Measurements from ENCODE around the gene ADGRA1. TPM values are rescaled to one million over a fixed set of nuclear protein-coding genes. Genes with fewer than 3 reads are reported as not detected.

ADGRA1 gene
- total RNA-seq, 1 experiment from 2014 or later, result not detected

DNA sequence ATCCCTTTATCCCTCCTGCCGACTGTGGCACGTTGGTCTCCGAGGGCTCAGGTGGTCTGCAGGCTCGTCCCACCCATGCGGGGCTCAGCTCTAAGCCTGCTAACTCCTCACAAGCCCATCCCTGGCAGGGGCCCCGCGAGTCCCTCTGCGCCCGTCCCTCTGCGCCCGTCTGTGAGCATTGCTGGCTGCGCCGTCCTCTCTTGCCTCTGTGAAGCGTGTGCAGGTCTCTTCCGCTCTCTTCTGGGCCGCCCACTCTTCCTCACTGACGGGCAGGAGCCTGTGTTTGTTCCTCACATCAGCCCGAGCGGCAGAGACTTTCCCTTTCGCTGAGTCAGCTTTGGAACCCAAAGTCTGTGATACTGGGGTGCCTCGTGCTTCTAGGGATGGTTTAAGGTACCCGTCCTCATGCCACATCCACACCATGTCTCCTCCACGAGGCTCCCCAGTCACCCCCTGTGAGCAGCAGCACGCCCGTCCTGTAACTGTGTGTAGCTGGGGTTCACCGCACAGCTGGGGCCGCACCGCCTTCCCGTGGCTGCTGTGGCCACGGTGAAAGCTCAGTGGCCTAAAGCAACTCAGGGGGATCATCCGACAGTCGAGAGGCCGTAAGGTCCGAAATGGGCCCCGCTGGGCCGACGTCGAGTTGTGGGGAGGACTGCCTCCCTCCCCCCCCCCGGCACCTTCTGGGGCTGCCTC lies 35.5 kb downstream of the ADGRA1 start:
- ChIA-PET POLR2A (ENCODE audit: unreplicated experiment) (no interaction called here), CTCF (interaction anchor here (1.2 kb wide), 1 partner anchor 185 kb away, joined by 3 read pairs; no protein-coding TSS in a partner anchor)
- ATAC-seq, result no peak
- Histone ChIP-seq H3K27ac (ENCODE audit: low read length) (no peak overlapping the region), H3K4me3 (ENCODE audit: low read length) (no peak overlapping the region), H3K79me2 (ENCODE audit: low read length) (no peaks in the 10 kb centered on the region), H3F3A (ENCODE audit: low read length, unreplicated experiment) (no peaks in the 10 kb centered on the region), H3K9me3 (ENCODE audit: low read length) (no peaks in the 10 kb centered on the region), H4K20me1 (ENCODE audit: low read length) (no peaks in the 10 kb centered on the region), H3K27me3 (ENCODE audit: low read length) (peaks cover 17% of the 10 kb centered on the region), H3K36me3 (ENCODE audit: low read depth, low read length) (no peaks in the 10 kb centered on the region), H3K4me1 (ENCODE audit: insufficient read depth, low read length) (no peaks in the 10 kb centered on the region), H2AFZ (ENCODE audit: low read length) (no peak overlapping the region), H3K4me2 (ENCODE audit: low read length) (no peak overlapping the region), H3K9ac (ENCODE audit: low read length) (no peak overlapping the region), H3K9me2 (replicated peaks; ENCODE audit: low read length) (no peaks in the 10 kb centered on the region)
- TF ChIP-seq EZH2 (IDR thresholded peaks at IDR 0.05; ENCODE audit: low read length, unreplicated experiment), result no peak
- TF ChIP-seq, protein P1, sequence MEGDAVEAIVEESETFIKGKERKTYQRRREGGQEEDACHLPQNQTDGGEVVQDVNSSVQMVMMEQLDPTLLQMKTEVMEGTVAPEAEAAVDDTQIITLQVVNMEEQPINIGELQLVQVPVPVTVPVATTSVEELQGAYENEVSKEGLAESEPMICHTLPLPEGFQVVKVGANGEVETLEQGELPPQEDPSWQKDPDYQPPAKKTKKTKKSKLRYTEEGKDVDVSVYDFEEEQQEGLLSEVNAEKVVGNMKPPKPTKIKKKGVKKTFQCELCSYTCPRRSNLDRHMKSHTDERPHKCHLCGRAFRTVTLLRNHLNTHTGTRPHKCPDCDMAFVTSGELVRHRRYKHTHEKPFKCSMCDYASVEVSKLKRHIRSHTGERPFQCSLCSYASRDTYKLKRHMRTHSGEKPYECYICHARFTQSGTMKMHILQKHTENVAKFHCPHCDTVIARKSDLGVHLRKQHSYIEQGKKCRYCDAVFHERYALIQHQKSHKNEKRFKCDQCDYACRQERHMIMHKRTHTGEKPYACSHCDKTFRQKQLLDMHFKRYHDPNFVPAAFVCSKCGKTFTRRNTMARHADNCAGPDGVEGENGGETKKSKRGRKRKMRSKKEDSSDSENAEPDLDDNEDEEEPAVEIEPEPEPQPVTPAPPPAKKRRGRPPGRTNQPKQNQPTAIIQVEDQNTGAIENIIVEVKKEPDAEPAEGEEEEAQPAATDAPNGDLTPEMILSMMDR (conservative IDR thresholded peaks at IDR 0.05; ENCODE audit: low read depth, low read length), result no peak
- no peak for TF ChIP-seq EZH2phosphoT487 (IDR thresholded peaks at IDR 0.05; ENCODE audit: borderline replicate concordance, low read length)
- no peak for DNase-seq
- no TSS peak for BruUV-seq (replicated peaks)
- intact Hi-C loops (cut with micrococcal nuclease), result loop anchor here (10.0 kb wide), 1 partner anchor 288 kb away; no protein-coding TSS in a partner anchor

GRCh38 chr10:133123746-133124356 lies 36.1 kb downstream of the ADGRA1 start:
- H3K36me3 ChIP-seq (ENCODE audit: low read depth, low read length), result no peaks in the 10 kb centered on the region
- no peak overlapping the region for H3K9ac ChIP-seq (ENCODE audit: low read length)
- ATAC-seq (no peak), DNase-seq (no peak)
- intact Hi-C loops (cut with micrococcal nuclease), result loop anchor here (1.0 to 10.0 kb wide), 2 partner anchors 184 to 289 kb away; no protein-coding TSS in a partner anchor
- H3K4me1 ChIP-seq (ENCODE audit: insufficient read depth, low read length), result no peaks in the 10 kb centered on the region
- no TSS peak for BruUV-seq (replicated peaks)
- peaks cover 17% of the 10 kb centered on the region for H3K27me3 ChIP-seq (ENCODE audit: low read length)
- TF ChIP-seq, protein P1 (conservative IDR thresholded peaks at IDR 0.05; ENCODE audit: low read depth, low read length), result no peak
- TF ChIP-seq EZH2phosphoT487 (IDR thresholded peaks at IDR 0.05; ENCODE audit: borderline replicate concordance, low read length) (no peak), EZH2 (IDR thresholded peaks at IDR 0.05; ENCODE audit: low read length, unreplicated experiment) (no peak)
- H3F3A ChIP-seq (ENCODE audit: low read length, unreplicated experiment), result no peaks in the 10 kb centered on the region
- H3K4me2 ChIP-seq (ENCODE audit: low read length), result 0 out of 2 replicates have a peak overlapping the region, but pooled peaks have one; percentile 31
- no peak overlapping the region for H2AFZ ChIP-seq (ENCODE audit: low read length)
- ChIA-PET POLR2A (ENCODE audit: unreplicated experiment) (no interaction called here), CTCF (interaction anchor here (0.7 to 1.2 kb wide), 2 partner anchors 184 to 186 kb away, joined by 3 to 4 read pairs; no protein-coding TSS in a partner anchor)
- no peak overlapping the region for H3K4me3 ChIP-seq (ENCODE audit: low read length)
- H3K9me3 ChIP-seq (ENCODE audit: low read length), result no peaks in the 10 kb centered on the region
- no peaks in the 10 kb centered on the region for H3K9me2 ChIP-seq (replicated peaks; ENCODE audit: low read length)
- no peaks in the 10 kb centered on the region for H3K79me2 ChIP-seq (ENCODE audit: low read length)
- H3K27ac ChIP-seq (ENCODE audit: low read length), result no peak overlapping the region
- H4K20me1 ChIP-seq (ENCODE audit: low read length), result no peaks in the 10 kb centered on the region

Measured in PC-3 (cell line).